ENCODE data around the gene FAM13A.

GRCh38 chr4:88825931-88826330, 231.1 kb downstream of the FAM13A start:
- no peak for TF ChIP-seq CHD2 (IDR thresholded peaks at IDR 0.05; ENCODE audit: low read depth, low read length)
- TF ChIP-seq SETDB1 (CRISPR knock-in tag; IDR thresholded peaks at IDR 0.05; ENCODE audit: borderline replicate concordance): no peak
- TF ChIP-seq, protein P1, sequence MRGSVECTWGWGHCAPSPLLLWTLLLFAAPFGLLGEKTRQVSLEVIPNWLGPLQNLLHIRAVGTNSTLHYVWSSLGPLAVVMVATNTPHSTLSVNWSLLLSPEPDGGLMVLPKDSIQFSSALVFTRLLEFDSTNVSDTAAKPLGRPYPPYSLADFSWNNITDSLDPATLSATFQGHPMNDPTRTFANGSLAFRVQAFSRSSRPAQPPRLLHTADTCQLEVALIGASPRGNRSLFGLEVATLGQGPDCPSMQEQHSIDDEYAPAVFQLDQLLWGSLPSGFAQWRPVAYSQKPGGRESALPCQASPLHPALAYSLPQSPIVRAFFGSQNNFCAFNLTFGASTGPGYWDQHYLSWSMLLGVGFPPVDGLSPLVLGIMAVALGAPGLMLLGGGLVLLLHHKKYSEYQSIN (CRISPR knock-in tag; IDR thresholded peaks at IDR 0.05; ENCODE audit: borderline replicate concordance): no peak
- TF ChIP-seq, protein P2, sequence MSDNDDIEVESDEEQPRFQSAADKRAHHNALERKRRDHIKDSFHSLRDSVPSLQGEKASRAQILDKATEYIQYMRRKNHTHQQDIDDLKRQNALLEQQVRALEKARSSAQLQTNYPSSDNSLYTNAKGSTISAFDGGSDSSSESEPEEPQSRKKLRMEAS (IDR thresholded peaks at IDR 0.05): no peak
- TF ChIP-seq CTCF (CRISPR knock-in tag; IDR thresholded peaks at IDR 0.05): no peak
- no peak for TF ChIP-seq ZNF329 (CRISPR knock-in tag; IDR thresholded peaks at IDR 0.05; ENCODE audit: low read depth)
